ENCODE data around the gene ARHGAP42.

The ARHGAP42 gene

GRCh38 chr11:100936781-100937180 lies 249.7 kb downstream of the ARHGAP42 start:
- H3K4me2 ChIP-seq (ENCODE audit: low read length), result no peak overlapping the region
- H3K27me3 ChIP-seq (ENCODE audit: control insufficient read depth, low read length), result no peaks in the 10 kb centered on the region
- no peaks in the 10 kb centered on the region for H3F3A ChIP-seq (ENCODE audit: control insufficient read depth, insufficient read depth)
- H3K36me3 ChIP-seq (ENCODE audit: control insufficient read depth, low read length), result no peaks in the 10 kb centered on the region
- H3K79me2 ChIP-seq (ENCODE audit: control insufficient read depth, low read length), result no peaks in the 10 kb centered on the region
- no peaks in the 10 kb centered on the region for H4K20me1 ChIP-seq (ENCODE audit: control insufficient read depth, insufficient read depth, low read depth, low read length)
- no peak overlapping the region for H3K27ac ChIP-seq (ENCODE audit: low read depth, low read length)
- H3K4me1 ChIP-seq (ENCODE audit: control insufficient read depth, low read length), result peaks cover 8% of the 10 kb centered on the region
- no peaks in the 10 kb centered on the region for H3K9me3 ChIP-seq (ENCODE audit: control insufficient read depth, insufficient read depth, low read length)
- TF ChIP-seq EZH2phosphoT487 (IDR thresholded peaks at IDR 0.05; ENCODE audit: borderline replicate concordance, low read length), result no peak
- TF ChIP-seq CTCF (IDR thresholded peaks at IDR 0.05; ENCODE audit: low read depth, low read length, poor library complexity, severe bottlenecking), result no peak
- no peaks in the 10 kb centered on the region for H3K9me2 ChIP-seq (replicated peaks; ENCODE audit: control insufficient read depth, low read length)
- H3K4me3 ChIP-seq (ENCODE audit: low read length), result no peak overlapping the region

GRCh38 chr11:100939571-100939970 lies 252.5 kb downstream of the ARHGAP42 start:
- no peaks in the 10 kb centered on the region for H3K9me2 ChIP-seq (replicated peaks; ENCODE audit: control insufficient read depth, low read length)
- no peak overlapping the region for H3K4me3 ChIP-seq (ENCODE audit: low read length)
- no peaks in the 10 kb centered on the region for H3K9me3 ChIP-seq (ENCODE audit: control insufficient read depth, insufficient read depth, low read length)
- TF ChIP-seq EZH2phosphoT487 (IDR thresholded peaks at IDR 0.05; ENCODE audit: borderline replicate concordance, low read length), result no peak
- no peak for TF ChIP-seq CTCF (IDR thresholded peaks at IDR 0.05; ENCODE audit: low read depth, low read length, poor library complexity, severe bottlenecking)
- H3K27me3 ChIP-seq (ENCODE audit: control insufficient read depth, low read length), result no peaks in the 10 kb centered on the region
- H4K20me1 ChIP-seq (ENCODE audit: control insufficient read depth, insufficient read depth, low read depth, low read length), result no peaks in the 10 kb centered on the region
- H3K36me3 ChIP-seq (ENCODE audit: control insufficient read depth, low read length), result no peaks in the 10 kb centered on the region
- no peaks in the 10 kb centered on the region for H3K79me2 ChIP-seq (ENCODE audit: control insufficient read depth, low read length)
- no peaks in the 10 kb centered on the region for H3F3A ChIP-seq (ENCODE audit: control insufficient read depth, insufficient read depth)
- H3K4me1 ChIP-seq (ENCODE audit: control insufficient read depth, low read length), result no peaks in the 10 kb centered on the region
- H3K27ac ChIP-seq (ENCODE audit: low read depth, low read length), result no peak overlapping the region
- H3K4me2 ChIP-seq (ENCODE audit: low read length), result no peak overlapping the region

- H4K20me1 ChIP-seq (ENCODE audit: control insufficient read depth, insufficient read depth, low read depth, low read length), result no peaks in the 10 kb centered on the region
- H3K79me2 ChIP-seq (ENCODE audit: control insufficient read depth, low read length), result no peaks in the 10 kb centered on the region
- no peaks in the 10 kb centered on the region for H3K9me3 ChIP-seq (ENCODE audit: control insufficient read depth, insufficient read depth, low read length)
- H3K4me2 ChIP-seq (ENCODE audit: low read length), result no peak overlapping the region
- H3K9me2 ChIP-seq (replicated peaks; ENCODE audit: control insufficient read depth, low read length), result no peaks in the 10 kb centered on the region
- H3K4me1 ChIP-seq (ENCODE audit: control insufficient read depth, low read length), result no peaks in the 10 kb centered on the region
- H3K4me3 ChIP-seq (ENCODE audit: low read length), result no peak overlapping the region
- H3K36me3 ChIP-seq (ENCODE audit: control insufficient read depth, low read length), result no peaks in the 10 kb centered on the region
- TF ChIP-seq EZH2phosphoT487 (IDR thresholded peaks at IDR 0.05; ENCODE audit: borderline replicate concordance, low read length), result no peak
- no peak for TF ChIP-seq CTCF (IDR thresholded peaks at IDR 0.05; ENCODE audit: low read depth, low read length, poor library complexity, severe bottlenecking)
- no peaks in the 10 kb centered on the region for H3K27me3 ChIP-seq (ENCODE audit: control insufficient read depth, low read length)
- H3F3A ChIP-seq (ENCODE audit: control insufficient read depth, insufficient read depth), result no peaks in the 10 kb centered on the region
- H3K27ac ChIP-seq (ENCODE audit: low read depth, low read length), result no peak overlapping the region
Measured at GRCh38 chr11:100940111-100940510, 253.0 kb downstream of the ARHGAP42 start.

- H3F3A ChIP-seq (ENCODE audit: control insufficient read depth, insufficient read depth), result no peaks in the 10 kb centered on the region
- TF ChIP-seq CTCF (IDR thresholded peaks at IDR 0.05; ENCODE audit: low read depth, low read length, poor library complexity, severe bottlenecking) (no peak), EZH2phosphoT487 (IDR thresholded peaks at IDR 0.05; ENCODE audit: borderline replicate concordance, low read length) (no peak)
- no peaks in the 10 kb centered on the region for H3K36me3 ChIP-seq (ENCODE audit: control insufficient read depth, low read length)
- H4K20me1 ChIP-seq (ENCODE audit: control insufficient read depth, insufficient read depth, low read depth, low read length), result no peaks in the 10 kb centered on the region
- no peaks in the 10 kb centered on the region for H3K4me1 ChIP-seq (ENCODE audit: control insufficient read depth, low read length)
- no peak overlapping the region for H3K27ac ChIP-seq (ENCODE audit: low read depth, low read length)
- H3K4me2 ChIP-seq (ENCODE audit: low read length), result no peak overlapping the region
- no peak overlapping the region for H3K4me3 ChIP-seq (ENCODE audit: low read length)
- no peaks in the 10 kb centered on the region for H3K27me3 ChIP-seq (ENCODE audit: control insufficient read depth, low read length)
- no peaks in the 10 kb centered on the region for H3K79me2 ChIP-seq (ENCODE audit: control insufficient read depth, low read length)
- H3K9me3 ChIP-seq (ENCODE audit: control insufficient read depth, insufficient read depth, low read length), result no peaks in the 10 kb centered on the region
- no peaks in the 10 kb centered on the region for H3K9me2 ChIP-seq (replicated peaks; ENCODE audit: control insufficient read depth, low read length)
Measured at GRCh38 chr11:100941033-100941432, 253.9 kb downstream of the ARHGAP42 start.
